HepG2 (cell line): ENCODE results near the gene MIDN. TPM values are rescaled to one million over a fixed set of nuclear protein-coding genes. Genes with fewer than 3 reads are reported as not detected.
A peak's percentile ranks its signal among the peaks of the same experiment; 100 is the strongest.

ENCODE experiments used
- FOXO1 ChIP-seq: sonication (generic); formaldehyde crosslinking; IDR thresholded peaks from 2 replicates; pipeline ENCODE4 v1.4.0; 2020; ENCODE audit warnings: missing genetic modification reagents
- HOXA3 ChIP-seq: sonication (generic); formaldehyde crosslinking; IDR thresholded peaks from 2 replicates; pipeline ENCODE4 v1.5.0; 2020; ENCODE audit warnings: missing genetic modification reagents
- MED1 ChIP-seq: sonication (generic); formaldehyde crosslinking; IDR thresholded peaks from 2 replicates; pipeline ENCODE4 v1.4.0; 2020; ENCODE audit warnings: missing genetic modification reagents
- NCOA2 ChIP-seq: sonication (generic); formaldehyde crosslinking; IDR thresholded peaks from 2 replicates; pipeline ENCODE4 v1.8.0; 2022; ENCODE audit warnings: inconsistent platforms
- SAFB2 ChIP-seq: sonication (generic); formaldehyde crosslinking; IDR thresholded peaks from 2 replicates; pipeline ENCODE4 v1.5.1; 2020; ENCODE audit warnings: missing genetic modification reagents, low read depth, mild to moderate bottlenecking, borderline replicate concordance
- SMC3 ChIP-seq: IDR thresholded peaks from 2 replicates; pipeline ENCODE4 v1.6.1; 2011; ENCODE audit warnings: low read length, improper control_type of control experiment
- SOX6 ChIP-seq, 2 experiments: fragments of 450-650 bp in 1 of 2; sonication (generic) in 1 of 2; formaldehyde crosslinking in 1 of 2; IDR thresholded peaks; 2 replicates each; pipeline versions ENCODE4 v1.4.0 to v1.6.1; 2017 to 2020; ENCODE audit warnings: antibody characterized with exemption in 1 of 2, mild to moderate bottlenecking in 1 of 2, missing genetic modification reagents in 1 of 2
- SPEN ChIP-seq: sonication (generic); formaldehyde crosslinking; IDR thresholded peaks from 2 replicates; pipeline ENCODE4 v1.5.1; 2020; ENCODE audit warnings: low read depth, mild to moderate bottlenecking, missing genetic modification reagents
- ZFY ChIP-seq: sonication (generic); formaldehyde crosslinking; IDR thresholded peaks from 2 replicates; pipeline ENCODE4 v1.4.0; 2020; ENCODE audit warnings: missing genetic modification reagents
- ZNF431 ChIP-seq: sonication (generic); formaldehyde crosslinking; IDR thresholded peaks from 2 replicates; pipeline ENCODE4 v1.9.0; 2022; ENCODE audit warnings: missing genetic modification reagents, low read depth, mild to moderate bottlenecking, borderline replicate concordance
- ZNF768 ChIP-seq: sonication (generic); formaldehyde crosslinking; IDR thresholded peaks from 2 replicates; pipeline ENCODE4 v1.4.0; 2020; ENCODE audit warnings: missing genetic modification reagents
- ZNF773 ChIP-seq: sonication (generic); formaldehyde crosslinking; IDR thresholded peaks from 2 replicates; pipeline ENCODE4 v1.4.0; 2020; ENCODE audit warnings: missing genetic modification reagents, borderline replicate concordance
- ZSCAN25 ChIP-seq: sonication (generic); formaldehyde crosslinking; IDR thresholded peaks from 2 replicates; pipeline ENCODE4 v1.8.0; 2022; ENCODE audit warnings: mild to moderate bottlenecking, missing genetic modification reagents
- polyA plus RNA-seq, 8 experiments: library from polyadenylated mRNA; depleted of rRNA in 3 of 8; stranded (reverse) in 7 of 8; unstranded in 1 of 8; fragments of >200 nt; fragmentation: Illumina TruSeq in 4 of 8; extraction: Trizol in 4 of 8; gene quantifications; 2 replicates each; pipeline versions ENCODE4 v1.2.1 to v1.2.3, GENCODE V29; 2011 to 2016; ENCODE audit warnings: low read depth in 4 of 8, missing spikeins in 1 of 8, mixed read lengths in 1 of 8; ENCODE audit not compliant: insufficient read depth in 1 of 8
- total RNA-seq, 5 experiments: library from RNA; depleted of rRNA; stranded (reverse); fragments of >200 nt; fragmentation: Illumina TruSeq; extraction: Trizol; gene quantifications; 2 replicates each; pipeline ENCODE4 v1.2.3, GENCODE V29; 2016; ENCODE audit warnings: low read depth in 1 of 5
- TF ChIP-seq, protein P1 (sequence below): sonication (generic); formaldehyde crosslinking; IDR thresholded peaks from 2 replicates; pipeline ENCODE4 v1.4.0; 2020; ENCODE audit warnings: mild to moderate bottlenecking, missing genetic modification reagents, borderline replicate concordance
- TF ChIP-seq, protein P2 (sequence below): sonication (generic); formaldehyde crosslinking; IDR thresholded peaks from 2 replicates; pipeline ENCODE4 v1.4.0; 2020; ENCODE audit warnings: missing genetic modification reagents, borderline replicate concordance
- TF ChIP-seq, protein P3 (sequence below): sonication (generic); formaldehyde crosslinking; IDR thresholded peaks from 2 replicates; pipeline ENCODE4 v1.5.1; 2020; ENCODE audit warnings: mild to moderate bottlenecking, missing genetic modification reagents, moderate library complexity

The MIDN gene
- total and polyA plus RNA-seq, 2 of the 13 experiments (the other 11 are each of a cell fraction or from before 2014, with no cell fraction given) = 8.4 to 18.0 TPM

DNA sequence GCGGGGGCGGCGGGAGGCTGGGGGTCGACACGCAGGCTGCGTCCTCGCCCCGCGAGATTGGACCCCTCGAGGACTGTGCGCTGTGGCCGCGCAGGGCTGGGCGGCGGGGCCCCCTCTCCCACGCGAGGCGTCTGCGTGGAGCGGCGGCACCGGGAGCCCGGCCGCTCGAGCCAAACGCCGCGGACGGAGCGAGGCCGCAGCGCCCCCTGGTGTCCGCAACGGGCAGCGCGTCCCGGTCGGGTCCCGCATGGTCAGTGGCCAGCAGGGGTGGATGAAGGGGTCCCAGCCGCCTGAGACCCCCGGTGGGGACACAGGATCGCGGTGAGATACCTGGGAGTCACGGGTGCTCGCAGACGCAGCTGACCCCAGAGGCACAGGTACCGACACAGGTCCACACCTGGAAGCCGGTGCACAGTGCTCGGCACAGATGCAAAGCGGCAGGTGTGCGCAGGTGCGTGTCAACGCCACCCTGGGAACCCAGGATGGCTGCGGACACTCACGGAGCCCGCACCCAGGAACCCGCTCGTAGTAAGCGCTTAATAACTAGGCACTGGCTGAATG lies 18.6 kb downstream of the MIDN start (continued):
- TF ChIP-seq, protein P1, sequence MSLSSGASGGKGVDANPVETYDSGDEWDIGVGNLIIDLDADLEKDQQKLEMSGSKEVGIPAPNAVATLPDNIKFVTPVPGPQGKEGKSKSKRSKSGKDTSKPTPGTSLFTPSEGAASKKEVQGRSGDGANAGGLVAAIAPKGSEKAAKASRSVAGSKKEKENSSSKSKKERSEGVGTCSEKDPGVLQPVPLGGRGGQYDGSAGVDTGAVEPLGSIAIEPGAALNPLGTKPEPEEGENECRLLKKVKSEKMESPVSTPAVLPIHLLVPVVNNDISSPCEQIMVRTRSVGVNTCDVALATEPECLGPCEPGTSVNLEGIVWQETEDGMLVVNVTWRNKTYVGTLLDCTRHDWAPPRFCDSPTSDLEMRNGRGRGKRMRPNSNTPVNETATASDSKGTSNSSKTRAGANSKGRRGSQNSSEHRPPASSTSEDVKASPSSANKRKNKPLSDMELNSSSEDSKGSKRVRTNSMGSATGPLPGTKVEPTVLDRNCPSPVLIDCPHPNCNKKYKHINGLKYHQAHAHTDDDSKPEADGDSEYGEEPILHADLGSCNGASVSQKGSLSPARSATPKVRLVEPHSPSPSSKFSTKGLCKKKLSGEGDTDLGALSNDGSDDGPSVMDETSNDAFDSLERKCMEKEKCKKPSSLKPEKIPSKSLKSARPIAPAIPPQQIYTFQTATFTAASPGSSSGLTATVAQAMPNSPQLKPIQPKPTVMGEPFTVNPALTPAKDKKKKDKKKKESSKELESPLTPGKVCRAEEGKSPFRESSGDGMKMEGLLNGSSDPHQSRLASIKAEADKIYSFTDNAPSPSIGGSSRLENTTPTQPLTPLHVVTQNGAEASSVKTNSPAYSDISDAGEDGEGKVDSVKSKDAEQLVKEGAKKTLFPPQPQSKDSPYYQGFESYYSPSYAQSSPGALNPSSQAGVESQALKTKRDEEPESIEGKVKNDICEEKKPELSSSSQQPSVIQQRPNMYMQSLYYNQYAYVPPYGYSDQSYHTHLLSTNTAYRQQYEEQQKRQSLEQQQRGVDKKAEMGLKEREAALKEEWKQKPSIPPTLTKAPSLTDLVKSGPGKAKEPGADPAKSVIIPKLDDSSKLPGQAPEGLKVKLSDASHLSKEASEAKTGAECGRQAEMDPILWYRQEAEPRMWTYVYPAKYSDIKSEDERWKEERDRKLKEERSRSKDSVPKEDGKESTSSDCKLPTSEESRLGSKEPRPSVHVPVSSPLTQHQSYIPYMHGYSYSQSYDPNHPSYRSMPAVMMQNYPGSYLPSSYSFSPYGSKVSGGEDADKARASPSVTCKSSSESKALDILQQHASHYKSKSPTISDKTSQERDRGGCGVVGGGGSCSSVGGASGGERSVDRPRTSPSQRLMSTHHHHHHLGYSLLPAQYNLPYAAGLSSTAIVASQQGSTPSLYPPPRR (CRISPR knock-in tag) = peak; percentile 43; the same call in 1 of the 2 replicates
- TF ChIP-seq ZNF768 (peak; percentile 24; the same call in 1 of the 2 replicates), SMC3 (peak; percentile 21; the same call in 1 of the 2 replicates), HOXA3 (CRISPR knock-in tag) (peak; percentile 44), ZNF773 (CRISPR knock-in tag) (0 out of 2 replicates have a peak, but pooled peaks have one; percentile 22), MED1 (CRISPR knock-in tag) (peak; percentile 48; the same call in 1 of the 2 replicates), ZFY (CRISPR knock-in tag) (peak; percentile 55), NCOA2 (CRISPR knock-in tag) (peak; percentile 15; the same call in 1 of the 2 replicates), SPEN (peak; percentile 57), ZNF431 (CRISPR knock-in tag) (0 out of 2 replicates have a peak, but pooled peaks have one; percentile 24), SOX6 (IDR thresholded peaks at IDR 0.05) (no peak), SOX6 (CRISPR knock-in tag; IDR thresholded peaks at IDR 0.05) (0 out of 2 replicates have a peak, but pooled peaks have one; percentile 22), ZSCAN25 (peak; percentile 97), SAFB2 (CRISPR knock-in tag) (0 out of 2 replicates have a peak, but pooled peaks have one; percentile 13), FOXO1 (0 out of 2 replicates have a peak, but pooled peaks have one; percentile 12)
- TF ChIP-seq, protein P2, sequence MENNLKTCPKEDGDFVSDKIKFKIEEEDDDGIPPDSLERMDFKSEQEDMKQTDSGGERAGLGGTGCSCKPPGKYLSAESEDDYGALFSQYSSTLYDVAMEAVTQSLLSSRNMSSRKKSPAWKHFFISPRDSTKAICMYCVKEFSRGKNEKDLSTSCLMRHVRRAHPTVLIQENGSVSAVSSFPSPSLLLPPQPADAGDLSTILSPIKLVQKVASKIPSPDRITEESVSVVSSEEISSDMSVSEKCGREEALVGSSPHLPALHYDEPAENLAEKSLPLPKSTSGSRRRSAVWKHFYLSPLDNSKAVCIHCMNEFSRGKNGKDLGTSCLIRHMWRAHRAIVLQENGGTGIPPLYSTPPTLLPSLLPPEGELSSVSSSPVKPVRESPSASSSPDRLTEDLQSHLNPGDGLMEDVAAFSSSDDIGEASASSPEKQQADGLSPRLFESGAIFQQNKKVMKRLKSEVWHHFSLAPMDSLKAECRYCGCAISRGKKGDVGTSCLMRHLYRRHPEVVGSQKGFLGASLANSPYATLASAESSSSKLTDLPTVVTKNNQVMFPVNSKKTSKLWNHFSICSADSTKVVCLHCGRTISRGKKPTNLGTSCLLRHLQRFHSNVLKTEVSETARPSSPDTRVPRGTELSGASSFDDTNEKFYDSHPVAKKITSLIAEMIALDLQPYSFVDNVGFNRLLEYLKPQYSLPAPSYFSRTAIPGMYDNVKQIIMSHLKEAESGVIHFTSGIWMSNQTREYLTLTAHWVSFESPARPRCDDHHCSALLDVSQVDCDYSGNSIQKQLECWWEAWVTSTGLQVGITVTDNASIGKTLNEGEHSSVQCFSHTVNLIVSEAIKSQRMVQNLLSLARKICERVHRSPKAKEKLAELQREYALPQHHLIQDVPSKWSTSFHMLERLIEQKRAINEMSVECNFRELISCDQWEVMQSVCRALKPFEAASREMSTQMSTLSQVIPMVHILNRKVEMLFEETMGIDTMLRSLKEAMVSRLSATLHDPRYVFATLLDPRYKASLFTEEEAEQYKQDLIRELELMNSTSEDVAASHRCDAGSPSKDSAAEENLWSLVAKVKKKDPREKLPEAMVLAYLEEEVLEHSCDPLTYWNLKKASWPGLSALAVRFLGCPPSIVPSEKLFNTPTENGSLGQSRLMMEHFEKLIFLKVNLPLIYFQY (CRISPR knock-in tag) = peak; percentile 74; the same call in 1 of the 2 replicates
- TF ChIP-seq, protein P3, sequence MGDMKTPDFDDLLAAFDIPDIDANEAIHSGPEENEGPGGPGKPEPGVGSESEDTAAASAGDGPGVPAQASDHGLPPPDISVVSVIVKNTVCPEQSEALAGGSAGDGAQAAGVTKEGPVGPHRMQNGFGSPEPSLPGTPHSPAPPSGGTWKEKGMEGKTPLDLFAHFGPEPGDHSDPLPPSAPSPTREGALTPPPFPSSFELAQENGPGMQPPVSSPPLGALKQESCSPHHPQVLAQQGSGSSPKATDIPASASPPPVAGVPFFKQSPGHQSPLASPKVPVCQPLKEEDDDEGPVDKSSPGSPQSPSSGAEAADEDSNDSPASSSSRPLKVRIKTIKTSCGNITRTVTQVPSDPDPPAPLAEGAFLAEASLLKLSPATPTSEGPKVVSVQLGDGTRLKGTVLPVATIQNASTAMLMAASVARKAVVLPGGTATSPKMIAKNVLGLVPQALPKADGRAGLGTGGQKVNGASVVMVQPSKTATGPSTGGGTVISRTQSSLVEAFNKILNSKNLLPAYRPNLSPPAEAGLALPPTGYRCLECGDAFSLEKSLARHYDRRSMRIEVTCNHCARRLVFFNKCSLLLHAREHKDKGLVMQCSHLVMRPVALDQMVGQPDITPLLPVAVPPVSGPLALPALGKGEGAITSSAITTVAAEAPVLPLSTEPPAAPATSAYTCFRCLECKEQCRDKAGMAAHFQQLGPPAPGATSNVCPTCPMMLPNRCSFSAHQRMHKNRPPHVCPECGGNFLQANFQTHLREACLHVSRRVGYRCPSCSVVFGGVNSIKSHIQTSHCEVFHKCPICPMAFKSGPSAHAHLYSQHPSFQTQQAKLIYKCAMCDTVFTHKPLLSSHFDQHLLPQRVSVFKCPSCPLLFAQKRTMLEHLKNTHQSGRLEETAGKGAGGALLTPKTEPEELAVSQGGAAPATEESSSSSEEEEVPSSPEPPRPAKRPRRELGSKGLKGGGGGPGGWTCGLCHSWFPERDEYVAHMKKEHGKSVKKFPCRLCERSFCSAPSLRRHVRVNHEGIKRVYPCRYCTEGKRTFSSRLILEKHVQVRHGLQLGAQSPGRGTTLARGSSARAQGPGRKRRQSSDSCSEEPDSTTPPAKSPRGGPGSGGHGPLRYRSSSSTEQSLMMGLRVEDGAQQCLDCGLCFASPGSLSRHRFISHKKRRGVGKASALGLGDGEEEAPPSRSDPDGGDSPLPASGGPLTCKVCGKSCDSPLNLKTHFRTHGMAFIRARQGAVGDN (CRISPR knock-in tag) = peak; percentile 55; the same call in 1 of the 2 replicates
